COLO668 (cell line): ENCODE measurements around the gene BRD8.

ENCODE experiments used
- DNase-seq: peaks from one replicate; lab custom pipeline; 2025; ENCODE audit not compliant: unreplicated experiment; lab: John Stamatoyannopoulos, UW

BRD8 gene

DNA sequence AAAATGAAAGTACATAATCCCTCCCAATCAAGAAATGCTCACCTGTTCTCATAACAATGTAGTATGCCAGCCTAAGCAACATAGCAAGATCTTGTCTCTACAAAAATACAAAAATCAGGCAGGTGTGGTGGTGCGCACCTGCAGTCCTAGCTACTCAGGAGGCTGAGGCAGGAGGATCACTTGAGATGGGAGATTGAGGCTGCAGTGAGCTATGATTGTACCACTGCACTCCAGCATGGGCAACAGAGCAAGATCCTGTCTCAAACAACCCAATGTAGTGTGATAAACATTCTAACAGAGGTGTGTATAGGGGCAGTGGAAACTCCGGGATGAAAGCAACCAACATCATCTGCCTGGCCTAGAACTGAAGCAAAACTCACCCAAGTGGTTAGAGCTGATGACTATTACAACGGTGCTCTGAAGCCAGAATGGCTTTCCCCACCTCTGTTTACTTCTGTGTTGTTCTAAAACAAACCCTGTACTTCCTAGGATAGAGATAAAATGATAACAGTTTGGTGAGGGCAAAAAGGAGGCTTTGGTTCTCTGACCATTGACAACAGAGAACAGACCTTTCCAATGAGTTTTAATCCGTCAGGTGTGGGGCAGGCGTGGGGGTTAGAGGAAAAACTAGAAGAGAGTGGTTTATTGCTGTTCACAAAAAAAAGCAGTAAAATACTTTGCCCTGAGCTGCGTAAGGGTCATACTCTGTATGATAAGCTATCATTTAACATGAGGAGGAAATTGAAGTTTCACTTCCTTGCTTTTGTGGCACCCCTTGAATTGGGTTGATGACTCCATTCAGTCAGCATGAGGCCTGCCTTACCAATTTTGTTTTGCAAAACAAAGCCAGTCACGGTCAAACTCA, 75.7 kb downstream of the BRD8 start:
- DNase-seq: no peak

DNA sequence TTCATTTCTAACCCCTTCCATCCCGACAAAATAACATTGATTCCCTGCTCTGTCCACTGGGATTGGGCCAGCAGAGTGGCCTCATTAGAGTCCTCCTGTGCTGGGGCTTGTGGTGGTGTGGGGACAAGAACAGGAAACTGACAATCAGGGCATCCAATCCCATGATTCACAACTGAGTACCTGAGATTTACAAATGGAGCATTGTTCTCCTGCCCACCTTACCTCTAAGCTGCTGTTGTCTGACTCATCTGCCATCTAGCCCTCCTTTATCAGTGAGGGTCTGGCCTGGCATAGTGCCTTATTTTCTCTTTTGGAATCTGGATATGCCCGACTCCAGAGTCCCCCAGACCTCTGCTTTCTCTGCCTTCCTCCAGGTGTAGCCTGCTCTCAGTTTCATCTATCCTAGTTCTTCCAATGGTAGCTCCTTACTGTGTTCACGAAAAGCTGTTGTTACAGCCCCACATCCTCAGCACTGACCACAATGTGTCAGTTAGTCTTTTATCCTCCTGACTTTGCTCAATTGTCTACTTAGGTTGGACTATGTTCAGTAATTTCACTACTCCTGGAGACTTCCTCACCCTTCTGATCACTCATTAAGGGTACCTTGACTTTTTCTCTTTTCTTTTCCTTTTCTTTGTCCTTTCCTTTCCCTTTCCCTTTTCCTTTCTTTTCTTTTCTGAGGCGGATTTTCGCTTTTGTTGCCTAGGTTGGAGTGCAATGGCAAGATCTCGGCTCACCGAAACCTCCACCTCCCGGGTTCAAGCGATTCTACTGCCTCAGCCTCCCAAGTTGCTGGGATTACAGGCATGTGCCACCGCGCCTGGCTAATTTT, 81.2 kb downstream of the BRD8 start:
- DNase-seq: no peak

DNA sequence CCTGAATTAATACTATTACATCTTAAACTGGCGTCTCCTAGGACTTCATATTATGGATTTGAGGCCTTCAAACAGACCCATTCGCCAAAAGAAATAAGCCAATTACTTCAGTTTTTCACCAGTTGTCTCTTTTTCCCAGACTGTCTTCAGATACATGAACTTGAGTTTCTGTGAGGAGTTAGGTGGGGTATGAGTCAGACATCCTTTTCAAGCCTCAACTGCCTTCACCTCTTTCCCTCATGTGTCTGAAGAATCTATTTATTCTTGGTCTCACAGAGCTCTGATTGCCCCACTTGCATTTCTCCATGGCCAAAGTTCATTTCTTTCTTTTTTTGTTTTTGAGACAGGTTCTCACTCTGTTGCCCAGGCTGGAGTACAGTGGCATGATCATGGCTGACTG, 82.1 kb downstream of the BRD8 start:
- DNase-seq: no peak

DNA sequence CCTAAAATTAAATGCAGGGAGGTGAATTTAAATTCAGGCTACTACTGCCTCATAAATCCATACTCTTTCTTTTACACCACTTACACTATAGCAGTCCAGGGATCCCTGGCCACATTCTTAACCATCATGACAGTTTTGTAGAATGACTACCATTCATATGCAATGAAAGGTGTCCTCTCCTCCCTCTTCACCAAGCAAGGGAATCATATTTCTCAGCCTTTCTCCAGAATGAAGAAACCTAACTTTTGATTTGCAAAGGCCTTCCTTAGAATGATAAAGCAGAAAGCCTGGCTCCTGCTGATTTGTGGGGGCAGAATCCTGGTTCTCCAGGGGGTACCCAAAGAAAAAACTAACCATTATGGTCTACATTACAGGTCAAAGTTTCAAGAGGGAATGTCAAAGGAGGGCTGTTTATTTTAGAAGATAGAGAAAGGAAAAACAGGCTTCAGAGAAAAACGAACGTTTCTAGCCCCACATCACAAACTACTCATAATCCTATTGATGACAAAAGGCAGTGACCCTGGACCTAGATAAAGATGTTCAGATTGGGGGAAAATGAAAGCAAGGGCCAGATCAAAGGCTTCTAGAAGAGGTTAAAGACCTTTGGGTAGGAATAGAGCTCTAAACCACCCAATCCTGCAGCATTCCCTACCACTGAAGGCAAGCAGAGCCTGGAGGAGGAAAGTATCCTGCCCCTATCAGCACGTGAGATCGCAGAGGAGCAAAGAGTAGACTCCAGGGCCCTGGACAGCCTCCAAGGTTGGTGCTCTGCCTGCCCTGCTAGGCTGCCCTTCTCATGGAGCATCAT, 83.1 kb downstream of the BRD8 start:
- DNase-seq: no peak

DNA sequence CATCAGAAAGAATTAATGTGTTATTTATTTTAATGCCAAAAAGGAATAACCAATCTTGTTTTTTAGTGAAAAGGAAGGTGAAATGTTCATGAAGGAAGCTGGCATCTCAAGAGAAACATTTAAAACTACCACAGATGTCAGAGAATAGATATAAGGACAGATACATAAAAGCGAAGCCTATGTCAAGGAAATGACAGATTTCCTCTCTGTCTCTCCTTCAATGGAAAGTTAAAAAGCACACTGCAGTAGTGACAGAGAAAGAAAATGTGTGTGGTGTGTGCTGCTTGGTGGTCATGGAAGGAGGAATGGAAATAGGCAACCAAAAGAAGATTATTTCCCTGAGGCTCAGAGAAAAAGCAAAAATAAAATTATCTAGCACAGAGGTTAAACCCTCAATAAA, 85.4 kb downstream of the BRD8 start:
- no peak for DNase-seq

DNA sequence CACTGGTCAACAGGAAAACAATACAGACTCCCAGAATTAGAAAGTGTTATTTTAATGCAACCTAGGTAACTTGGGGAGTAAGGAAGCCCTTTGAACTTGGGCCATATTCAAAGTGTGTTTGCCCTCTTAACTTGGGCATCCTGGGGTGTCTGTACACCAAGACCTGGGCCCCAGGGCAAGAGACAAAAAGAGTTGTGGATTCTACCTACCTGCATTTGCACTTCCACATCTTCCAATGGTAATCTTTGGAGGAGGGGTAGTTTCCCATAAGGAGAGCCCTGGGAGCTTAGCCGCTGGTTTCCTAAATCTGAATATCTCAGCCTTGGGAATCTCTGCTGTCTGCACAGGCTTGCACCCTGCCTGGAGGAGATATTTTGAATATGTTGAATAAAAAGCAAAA, 86.1 kb downstream of the BRD8 start:
- no peak for DNase-seq

DNA sequence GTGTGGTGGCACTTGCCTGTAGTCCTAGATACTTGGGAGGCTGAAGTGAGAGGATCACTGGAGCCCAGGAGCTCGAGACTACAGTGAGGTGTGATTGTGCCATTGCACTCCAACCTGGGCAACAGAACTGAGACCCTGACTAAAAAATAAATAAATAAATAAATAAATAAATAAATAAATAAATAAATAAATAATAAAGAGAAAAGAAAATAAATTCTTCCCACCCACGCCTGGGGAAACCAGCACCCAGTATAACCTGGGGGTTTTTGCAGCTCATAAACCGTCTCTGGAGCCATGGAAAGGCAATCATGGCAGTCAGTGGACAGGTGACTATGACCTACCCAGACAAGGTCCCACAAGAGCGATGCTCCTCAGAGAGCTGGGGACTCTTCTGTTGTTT, 86.7 kb downstream of the BRD8 start:
- no peak for DNase-seq
